ENCODE data around the gene SRXN1. TPM values are rescaled to one million over a fixed set of nuclear protein-coding genes. Genes with fewer than 3 reads are reported as not detected.

SRXN1 gene
- total and polyA plus RNA-seq, 8 donors, result 6.4 to 40.1 (median 23.5) TPM

- 16 to 24% (median 19%) methylated on average over 14 to 29 of the region's 29 CpGs for WGBS, 5 donors
- TF ChIP-seq EP300 (IDR thresholded peaks at IDR 0.05) (no peak), POLR2A (IDR thresholded peaks at IDR 0.05) (no peak), CTCF (IDR thresholded peaks at IDR 0.05) (no peak), POLR2AphosphoS5 (IDR thresholded peaks at IDR 0.05) (no peak)
- no peak for DNase-seq
- H3K36me3 ChIP-seq, result no peaks in the 10 kb centered on the region
- H3K9me3 ChIP-seq, result no peaks in the 10 kb centered on the region
- H3K4me1 ChIP-seq, result peaks cover 4 to 17% (median 7%) of the 10 kb centered on the region in 4 donors
- no peak overlapping the region for H3K27ac ChIP-seq
- H3K27me3 ChIP-seq, result peaks cover 15 to 94% (median 61%) of the 10 kb centered on the region in 3 donors
- no peak overlapping the region for H3K4me3 ChIP-seq
- intact Hi-C loops (cut with DNase I; ENCODE audit: low total_unique reads), result no loop called here
These were observed 8.7 kb upstream of the SRXN1 start for GRCh38 chr20:661474-662270.

GRCh38 chr20:658731-659291 lies 5.8 kb upstream of the SRXN1 start:
- Histone ChIP-seq H3K27ac (no peak overlapping the region), H3K4me1 (peaks cover 9 to 24% (median 12%) of the 10 kb centered on the region in 4 donors), H3K9me3 (no peaks in the 10 kb centered on the region), H3K4me3 (no peak overlapping the region), H3K27me3 (peaks cover 12 to 66% (median 33%) of the 10 kb centered on the region in 3 donors), H3K36me3 (no peaks in the 10 kb centered on the region)
- WGBS, 5 donors, result 27 to 32% (median 28%) methylated on average over 5 of the region's 5 CpGs
- TF ChIP-seq POLR2A (IDR thresholded peaks at IDR 0.05) (no peak), EP300 (IDR thresholded peaks at IDR 0.05) (no peak), CTCF (IDR thresholded peaks at IDR 0.05) (no peak), POLR2AphosphoS5 (IDR thresholded peaks at IDR 0.05) (no peak)
- intact Hi-C loops (cut with DNase I; ENCODE audit: low total_unique reads), result no loop called here
- DNase-seq, result no peak

- no peak for TF ChIP-seq CTCF (IDR thresholded peaks at IDR 0.05)
- TF ChIP-seq POLR2AphosphoS5 (IDR thresholded peaks at IDR 0.05), result no peak
- no peak for TF ChIP-seq EP300 (IDR thresholded peaks at IDR 0.05)
- no peak for TF ChIP-seq POLR2A (IDR thresholded peaks at IDR 0.05)
- Histone ChIP-seq H3K9me3 (no peaks in the 10 kb centered on the region), H3K27ac (no peak overlapping the region), H3K4me1 (peaks cover 6 to 22% (median 11%) of the 10 kb centered on the region in 4 donors), H3K27me3 (peaks cover 6 to 59% (median 27%) of the 10 kb centered on the region in 3 donors), H3K36me3 (no peaks in the 10 kb centered on the region), H3K4me3 (no peak overlapping the region)
- intact Hi-C loops (cut with DNase I; ENCODE audit: low total_unique reads), result no loop called here
- WGBS, 5 donors, result 18 to 41% (median 28%) methylated on average over 2 of the region's 2 CpGs
- no peak for DNase-seq
These were observed 5.2 kb upstream of the SRXN1 start for GRCh38 chr20:658202-658601.

- WGBS, 5 donors, result 74 to 80% (median 77%) methylated on average over 11 of the region's 11 CpGs
- Histone ChIP-seq H3K36me3 (peaks cover 0 to 5% (median 2%) of the 10 kb centered on the region in 4 donors), H3K27me3 (peaks cover 0 to 37% (median 5%) of the 10 kb centered on the region in 3 donors), H3K9me3 (no peaks in the 10 kb centered on the region), H3K4me3 (no peak overlapping the region), H3K4me1 (peaks cover 16 to 29% (median 26%) of the 10 kb centered on the region in 4 donors), H3K27ac (no peak overlapping the region)
- TF ChIP-seq POLR2A (IDR thresholded peaks at IDR 0.05) (no peak), CTCF (IDR thresholded peaks at IDR 0.05) (no peak), POLR2AphosphoS5 (IDR thresholded peaks at IDR 0.05) (no peak), EP300 (IDR thresholded peaks at IDR 0.05) (no peak)
- no peak for DNase-seq
- intact Hi-C loops (cut with DNase I; ENCODE audit: low total_unique reads), result no loop called here
These were observed 3.0 kb upstream of the SRXN1 start for GRCh38 chr20:655726-656624.
